ENCODE data around the gene SCARF2.

DNA sequence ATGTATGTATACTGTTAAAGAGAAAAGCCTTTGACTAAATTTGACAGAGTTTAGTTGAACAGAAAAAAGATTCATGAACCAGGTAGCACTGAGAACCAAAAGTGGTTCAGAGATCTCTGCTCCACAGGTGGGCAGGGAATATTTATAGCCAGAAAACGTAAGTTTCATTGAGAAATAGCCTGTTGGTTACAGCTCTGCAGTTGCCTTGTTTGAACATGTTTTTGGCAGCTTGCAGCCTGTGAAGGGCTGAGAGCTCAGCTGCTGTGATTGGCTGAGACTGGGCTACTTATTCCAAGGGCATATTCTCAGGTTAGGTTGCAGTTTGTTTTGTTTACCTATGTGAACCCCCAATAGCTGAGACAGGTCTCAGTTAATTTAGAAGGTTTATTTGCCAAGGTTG, 57.1 kb downstream of the SCARF2 start:
- TF ChIP-seq, protein P1, sequence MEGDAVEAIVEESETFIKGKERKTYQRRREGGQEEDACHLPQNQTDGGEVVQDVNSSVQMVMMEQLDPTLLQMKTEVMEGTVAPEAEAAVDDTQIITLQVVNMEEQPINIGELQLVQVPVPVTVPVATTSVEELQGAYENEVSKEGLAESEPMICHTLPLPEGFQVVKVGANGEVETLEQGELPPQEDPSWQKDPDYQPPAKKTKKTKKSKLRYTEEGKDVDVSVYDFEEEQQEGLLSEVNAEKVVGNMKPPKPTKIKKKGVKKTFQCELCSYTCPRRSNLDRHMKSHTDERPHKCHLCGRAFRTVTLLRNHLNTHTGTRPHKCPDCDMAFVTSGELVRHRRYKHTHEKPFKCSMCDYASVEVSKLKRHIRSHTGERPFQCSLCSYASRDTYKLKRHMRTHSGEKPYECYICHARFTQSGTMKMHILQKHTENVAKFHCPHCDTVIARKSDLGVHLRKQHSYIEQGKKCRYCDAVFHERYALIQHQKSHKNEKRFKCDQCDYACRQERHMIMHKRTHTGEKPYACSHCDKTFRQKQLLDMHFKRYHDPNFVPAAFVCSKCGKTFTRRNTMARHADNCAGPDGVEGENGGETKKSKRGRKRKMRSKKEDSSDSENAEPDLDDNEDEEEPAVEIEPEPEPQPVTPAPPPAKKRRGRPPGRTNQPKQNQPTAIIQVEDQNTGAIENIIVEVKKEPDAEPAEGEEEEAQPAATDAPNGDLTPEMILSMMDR (IDR thresholded peaks at IDR 0.05; ENCODE audit: insufficient read depth, low read length), result no peak
- no peak for TF ChIP-seq POLR2AphosphoS5 (IDR thresholded peaks at IDR 0.05; ENCODE audit: low read depth)
- TF ChIP-seq, protein P2, sequence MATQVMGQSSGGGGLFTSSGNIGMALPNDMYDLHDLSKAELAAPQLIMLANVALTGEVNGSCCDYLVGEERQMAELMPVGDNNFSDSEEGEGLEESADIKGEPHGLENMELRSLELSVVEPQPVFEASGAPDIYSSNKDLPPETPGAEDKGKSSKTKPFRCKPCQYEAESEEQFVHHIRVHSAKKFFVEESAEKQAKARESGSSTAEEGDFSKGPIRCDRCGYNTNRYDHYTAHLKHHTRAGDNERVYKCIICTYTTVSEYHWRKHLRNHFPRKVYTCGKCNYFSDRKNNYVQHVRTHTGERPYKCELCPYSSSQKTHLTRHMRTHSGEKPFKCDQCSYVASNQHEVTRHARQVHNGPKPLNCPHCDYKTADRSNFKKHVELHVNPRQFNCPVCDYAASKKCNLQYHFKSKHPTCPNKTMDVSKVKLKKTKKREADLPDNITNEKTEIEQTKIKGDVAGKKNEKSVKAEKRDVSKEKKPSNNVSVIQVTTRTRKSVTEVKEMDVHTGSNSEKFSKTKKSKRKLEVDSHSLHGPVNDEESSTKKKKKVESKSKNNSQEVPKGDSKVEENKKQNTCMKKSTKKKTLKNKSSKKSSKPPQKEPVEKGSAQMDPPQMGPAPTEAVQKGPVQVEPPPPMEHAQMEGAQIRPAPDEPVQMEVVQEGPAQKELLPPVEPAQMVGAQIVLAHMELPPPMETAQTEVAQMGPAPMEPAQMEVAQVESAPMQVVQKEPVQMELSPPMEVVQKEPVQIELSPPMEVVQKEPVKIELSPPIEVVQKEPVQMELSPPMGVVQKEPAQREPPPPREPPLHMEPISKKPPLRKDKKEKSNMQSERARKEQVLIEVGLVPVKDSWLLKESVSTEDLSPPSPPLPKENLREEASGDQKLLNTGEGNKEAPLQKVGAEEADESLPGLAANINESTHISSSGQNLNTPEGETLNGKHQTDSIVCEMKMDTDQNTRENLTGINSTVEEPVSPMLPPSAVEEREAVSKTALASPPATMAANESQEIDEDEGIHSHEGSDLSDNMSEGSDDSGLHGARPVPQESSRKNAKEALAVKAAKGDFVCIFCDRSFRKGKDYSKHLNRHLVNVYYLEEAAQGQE (IDR thresholded peaks at IDR 0.05; ENCODE audit: insufficient replicate concordance, low read depth), result no peak
